Measurements from ENCODE around the gene SRMS.
A peak's percentile ranks its signal among the peaks of the same experiment; 100 is the strongest.

The SRMS gene

GRCh38 chr20:63536997-63537524 is 10.5 kb downstream of the SRMS start, which contains the start of gene PTK6:
Gene PTK6 (minus strand): TSS chr20:63537376. CDS start chr20:63537314, 62 bp downstream.
- H3K9ac ChIP-seq (ENCODE audit: low read length), result no peak within 1 kb of the TSS
- H3K36me3 ChIP-seq (ENCODE audit: control insufficient read depth, low read depth, low read length), result no peaks in the 10 kb centered on the region
- H3K9me3 ChIP-seq (ENCODE audit: control insufficient read depth, low read depth, low read length), result no peaks in the 10 kb centered on the region
- peak within 1 kb of the TSS; percentile 40 for H3K4me3 ChIP-seq (ENCODE audit: low read length)
- H3K27ac ChIP-seq (ENCODE audit: low read length), result no peak within 1 kb of the TSS
- no peaks in the 10 kb centered on the region for H3K4me1 ChIP-seq (ENCODE audit: control insufficient read depth, low read depth, low read length)
- no peaks in the 10 kb centered on the region for H3K27me3 ChIP-seq (ENCODE audit: control insufficient read depth, insufficient read depth, low read length)

DNA sequence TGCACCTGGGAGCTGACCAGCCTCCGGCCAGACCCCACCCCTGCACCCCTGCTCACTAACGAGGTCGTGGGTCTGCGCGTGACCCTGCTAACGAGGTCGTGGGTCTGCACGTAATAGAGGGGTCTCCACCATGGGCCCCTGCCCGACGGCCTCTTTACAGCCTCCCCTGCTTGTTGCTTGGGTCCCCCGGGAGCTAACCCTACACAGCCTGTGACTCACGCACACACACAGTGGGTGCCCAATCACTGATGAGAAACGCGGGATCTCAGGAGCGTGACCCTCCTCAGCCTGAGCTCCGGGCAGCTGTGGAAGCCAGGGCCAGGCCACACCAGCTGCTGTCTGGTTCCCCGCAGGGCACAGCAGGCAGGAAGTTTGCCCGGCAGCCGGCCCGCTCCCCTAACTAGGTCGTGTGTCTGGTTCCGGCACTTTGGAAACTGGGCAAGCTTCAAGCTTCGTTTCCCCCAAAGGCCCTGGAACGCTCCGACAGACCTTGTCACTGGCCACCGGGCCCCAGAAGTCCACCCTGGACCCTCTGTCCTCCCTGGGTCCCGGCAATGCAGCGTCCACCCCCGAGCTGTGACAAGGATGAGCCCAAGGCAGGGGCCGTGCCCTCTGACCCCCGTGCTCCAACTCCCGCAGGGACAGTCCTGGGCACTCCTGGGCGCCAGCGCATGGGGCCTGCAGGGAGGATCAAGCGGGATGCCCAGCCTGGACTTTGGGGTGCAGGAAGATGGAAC is 11.1 kb downstream of the SRMS start:
- H3K36me3 ChIP-seq (ENCODE audit: control insufficient read depth, low read depth, low read length), result no peaks in the 10 kb centered on the region
- H3K9me3 ChIP-seq (ENCODE audit: control insufficient read depth, low read depth, low read length), result no peaks in the 10 kb centered on the region
- H3K27ac ChIP-seq (ENCODE audit: low read length), result no peak overlapping the region
- H3K4me1 ChIP-seq (ENCODE audit: control insufficient read depth, low read depth, low read length), result no peaks in the 10 kb centered on the region
- no peaks in the 10 kb centered on the region for H3K27me3 ChIP-seq (ENCODE audit: control insufficient read depth, insufficient read depth, low read length)
- H3K4me3 ChIP-seq (ENCODE audit: low read length), result no peak overlapping the region
- no peak overlapping the region for H3K9ac ChIP-seq (ENCODE audit: low read length)

GRCh38 chr20:63534831-63535651 is 12.5 kb downstream of the SRMS start:
- no peaks in the 10 kb centered on the region for H3K9me3 ChIP-seq (ENCODE audit: control insufficient read depth, low read depth, low read length)
- no peaks in the 10 kb centered on the region for H3K36me3 ChIP-seq (ENCODE audit: control insufficient read depth, low read depth, low read length)
- H3K27me3 ChIP-seq (ENCODE audit: control insufficient read depth, insufficient read depth, low read length), result no peaks in the 10 kb centered on the region
- H3K27ac ChIP-seq (ENCODE audit: low read length), result no peak overlapping the region
- no peaks in the 10 kb centered on the region for H3K4me1 ChIP-seq (ENCODE audit: control insufficient read depth, low read depth, low read length)
- no peak overlapping the region for H3K9ac ChIP-seq (ENCODE audit: low read length)
- H3K4me3 ChIP-seq (ENCODE audit: low read length), result no peak overlapping the region

- no peak overlapping the region for H3K4me3 ChIP-seq (ENCODE audit: low read length)
Observed at GRCh38 chr20:63534427-63534830, 13.1 kb downstream of the SRMS start.

DNA sequence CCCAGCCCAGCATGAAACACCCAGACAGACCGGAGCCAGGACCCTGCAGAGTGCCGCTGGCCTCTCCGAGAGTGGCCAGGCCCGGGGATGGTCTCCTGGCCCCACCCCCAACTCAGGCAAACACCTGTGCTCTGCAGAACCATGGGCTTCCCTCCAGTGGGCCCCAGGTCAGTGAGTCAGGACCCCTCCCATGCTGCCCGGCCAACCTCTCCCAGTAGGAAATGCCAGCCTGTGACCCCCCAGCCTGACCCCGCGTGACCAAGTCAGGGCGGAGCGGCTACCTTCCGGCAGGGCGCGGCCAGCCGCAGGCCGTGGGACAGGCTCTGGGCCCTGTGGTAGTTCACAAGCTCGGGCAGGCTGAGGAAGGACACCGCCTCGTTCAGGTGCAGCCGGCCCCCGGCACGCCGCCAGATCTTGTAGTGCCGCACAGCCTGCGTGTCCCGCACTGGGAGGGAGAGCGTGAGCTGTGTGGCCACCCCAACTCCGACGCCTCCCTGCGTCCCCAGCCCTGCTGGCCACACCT is 13.6 kb downstream of the SRMS start:
- H3K27ac ChIP-seq (ENCODE audit: low read length), result no peak overlapping the region
- no peak overlapping the region for H3K4me3 ChIP-seq (ENCODE audit: low read length)
- H3K4me1 ChIP-seq (ENCODE audit: control insufficient read depth, low read depth, low read length), result no peaks in the 10 kb centered on the region
- no peak overlapping the region for H3K9ac ChIP-seq (ENCODE audit: low read length)
- H3K9me3 ChIP-seq (ENCODE audit: control insufficient read depth, low read depth, low read length), result no peaks in the 10 kb centered on the region
- no peaks in the 10 kb centered on the region for H3K36me3 ChIP-seq (ENCODE audit: control insufficient read depth, low read depth, low read length)
- no peaks in the 10 kb centered on the region for H3K27me3 ChIP-seq (ENCODE audit: control insufficient read depth, insufficient read depth, low read length)

More at GRCh38 chr20:63534427-63534830, 13.1 kb downstream of the SRMS start:
- Histone ChIP-seq H3K27me3 (ENCODE audit: control insufficient read depth, insufficient read depth, low read length) (no peaks in the 10 kb centered on the region), H3K27ac (ENCODE audit: low read length) (no peak overlapping the region), H3K9me3 (ENCODE audit: control insufficient read depth, low read depth, low read length) (no peaks in the 10 kb centered on the region), H3K4me1 (ENCODE audit: control insufficient read depth, low read depth, low read length) (no peaks in the 10 kb centered on the region), H3K36me3 (ENCODE audit: control insufficient read depth, low read depth, low read length) (no peaks in the 10 kb centered on the region), H3K9ac (ENCODE audit: low read length) (no peak overlapping the region)

GRCh38 chr20:63533388-63533787 is 14.2 kb downstream of the SRMS start:
- H3K27ac ChIP-seq (ENCODE audit: low read length), result no peak overlapping the region
- no peaks in the 10 kb centered on the region for H3K4me1 ChIP-seq (ENCODE audit: control insufficient read depth, low read depth, low read length)
- H3K4me3 ChIP-seq (ENCODE audit: low read length), result no peak overlapping the region
- no peaks in the 10 kb centered on the region for H3K27me3 ChIP-seq (ENCODE audit: control insufficient read depth, insufficient read depth, low read length)
- H3K9ac ChIP-seq (ENCODE audit: low read length), result no peak overlapping the region
- no peaks in the 10 kb centered on the region for H3K36me3 ChIP-seq (ENCODE audit: control insufficient read depth, low read depth, low read length)
- no peaks in the 10 kb centered on the region for H3K9me3 ChIP-seq (ENCODE audit: control insufficient read depth, low read depth, low read length)

DNA sequence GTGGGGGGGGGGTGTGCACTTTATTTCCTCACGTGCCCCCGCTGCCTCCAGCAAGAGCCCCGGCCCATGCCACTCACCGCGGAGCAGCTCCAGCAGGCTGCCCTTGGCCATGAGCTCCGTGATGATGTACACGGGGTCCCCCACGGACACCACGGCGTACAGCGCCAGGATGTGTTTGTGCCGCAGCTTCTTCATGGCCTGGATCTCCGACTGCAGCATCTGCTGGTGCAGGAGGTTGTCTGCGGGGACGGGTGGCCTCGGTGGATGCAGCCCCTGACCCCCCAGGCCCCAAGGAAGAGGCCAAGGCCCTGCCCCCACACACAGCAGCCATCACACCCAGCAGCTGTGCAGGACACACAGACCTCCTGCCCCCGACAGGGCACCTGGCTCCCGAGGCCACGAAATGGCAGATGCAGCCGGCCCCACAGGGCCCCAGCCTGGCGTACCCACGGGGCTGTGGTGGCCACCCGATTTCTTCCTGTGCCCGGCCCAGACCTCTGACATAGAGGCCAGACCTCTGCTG is 15.0 kb downstream of the SRMS start:
- H3K27me3 ChIP-seq (ENCODE audit: control insufficient read depth, insufficient read depth, low read length), result no peaks in the 10 kb centered on the region
- H3K4me3 ChIP-seq (ENCODE audit: low read length), result no peak overlapping the region
- no peaks in the 10 kb centered on the region for H3K36me3 ChIP-seq (ENCODE audit: control insufficient read depth, low read depth, low read length)
- H3K4me1 ChIP-seq (ENCODE audit: control insufficient read depth, low read depth, low read length), result no peaks in the 10 kb centered on the region
- no peaks in the 10 kb centered on the region for H3K9me3 ChIP-seq (ENCODE audit: control insufficient read depth, low read depth, low read length)
- no peak overlapping the region for H3K27ac ChIP-seq (ENCODE audit: low read length)
- H3K9ac ChIP-seq (ENCODE audit: low read length), result no peak overlapping the region

GRCh38 chr20:63531686-63532448 is 15.7 kb downstream of the SRMS start:
- Histone ChIP-seq H3K9ac (ENCODE audit: low read length) (no peak overlapping the region), H3K4me1 (ENCODE audit: control insufficient read depth, low read depth, low read length) (no peaks in the 10 kb centered on the region), H3K27me3 (ENCODE audit: control insufficient read depth, insufficient read depth, low read length) (no peaks in the 10 kb centered on the region), H3K36me3 (ENCODE audit: control insufficient read depth, low read depth, low read length) (no peaks in the 10 kb centered on the region), H3K9me3 (ENCODE audit: control insufficient read depth, low read depth, low read length) (no peaks in the 10 kb centered on the region), H3K4me3 (ENCODE audit: low read length) (no peak overlapping the region), H3K27ac (ENCODE audit: low read length) (no peak overlapping the region)

DNA sequence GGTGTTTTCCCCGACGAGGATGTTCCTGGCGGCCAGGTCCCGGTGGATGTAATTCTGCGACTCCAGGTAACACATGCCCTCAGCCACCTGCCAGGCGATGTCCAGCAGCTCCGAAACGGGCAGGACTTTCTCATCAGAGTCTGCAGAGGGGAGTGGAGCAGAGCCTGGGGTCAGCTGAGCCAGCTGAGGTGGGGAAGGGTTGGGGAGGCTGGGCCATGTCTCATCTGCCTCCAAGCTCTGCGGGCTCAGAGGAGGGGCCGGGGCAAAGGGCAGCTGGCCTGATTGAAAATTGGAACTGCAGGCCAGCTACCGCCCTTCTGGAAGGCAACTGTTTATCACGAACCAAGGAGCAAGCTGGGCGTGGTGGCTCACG is 16.8 kb downstream of the SRMS start:
- Histone ChIP-seq H3K4me3 (ENCODE audit: low read length) (no peak overlapping the region), H3K9ac (ENCODE audit: low read length) (no peak overlapping the region), H3K9me3 (ENCODE audit: control insufficient read depth, low read depth, low read length) (no peaks in the 10 kb centered on the region), H3K36me3 (ENCODE audit: control insufficient read depth, low read depth, low read length) (no peaks in the 10 kb centered on the region), H3K27ac (ENCODE audit: low read length) (no peak overlapping the region), H3K27me3 (ENCODE audit: control insufficient read depth, insufficient read depth, low read length) (no peaks in the 10 kb centered on the region), H3K4me1 (ENCODE audit: control insufficient read depth, low read depth, low read length) (no peaks in the 10 kb centered on the region)

DNA sequence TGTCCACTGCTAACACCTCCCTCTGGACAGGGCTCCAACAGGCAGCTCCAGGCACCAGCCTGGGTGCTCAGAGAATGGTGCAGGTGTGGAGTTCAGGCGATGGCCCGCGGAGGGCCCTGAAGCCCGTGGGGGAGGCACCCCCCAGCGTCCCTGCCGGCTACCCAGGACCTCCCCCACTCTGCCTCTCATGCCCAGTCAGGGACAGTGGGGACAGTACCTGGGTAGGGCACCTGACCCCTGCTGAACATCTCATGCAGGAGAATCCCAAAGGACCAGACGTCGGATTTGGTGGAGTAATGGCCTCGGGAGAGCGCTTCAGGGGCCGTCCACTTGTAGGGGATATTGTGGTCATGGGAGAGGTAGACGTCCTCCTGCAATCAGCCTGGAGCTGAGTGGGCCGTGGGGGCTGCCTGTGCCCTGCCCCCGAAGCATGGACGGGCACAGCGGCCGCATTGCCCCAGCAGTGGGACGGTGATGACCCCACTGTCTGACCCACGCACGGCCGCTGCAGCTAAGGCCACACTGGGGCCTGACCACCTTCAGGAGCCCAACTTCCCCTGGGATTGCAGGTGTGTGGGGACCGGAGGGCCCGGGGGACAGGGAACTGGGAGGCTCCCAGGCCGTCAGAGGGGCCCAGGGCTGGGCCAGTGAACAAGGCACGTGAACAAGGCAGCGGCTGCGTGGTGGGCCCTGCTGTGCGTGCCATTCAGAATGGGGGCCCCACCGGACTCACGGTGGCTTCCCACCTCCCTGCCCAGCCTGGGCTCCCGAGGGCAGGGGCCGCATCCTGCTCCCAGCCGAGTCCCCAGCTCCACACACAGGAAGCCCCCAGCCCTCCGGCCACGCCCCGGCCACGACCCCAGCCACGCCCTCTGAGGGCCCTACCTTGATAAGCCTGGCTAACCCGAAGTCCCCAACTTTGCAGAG is 17.4 kb downstream of the SRMS start:
- no peak overlapping the region for H3K27ac ChIP-seq (ENCODE audit: low read length)
- H3K27me3 ChIP-seq (ENCODE audit: control insufficient read depth, insufficient read depth, low read length), result no peaks in the 10 kb centered on the region
- H3K9me3 ChIP-seq (ENCODE audit: control insufficient read depth, low read depth, low read length), result no peaks in the 10 kb centered on the region
- no peaks in the 10 kb centered on the region for H3K4me1 ChIP-seq (ENCODE audit: control insufficient read depth, low read depth, low read length)
- no peaks in the 10 kb centered on the region for H3K36me3 ChIP-seq (ENCODE audit: control insufficient read depth, low read depth, low read length)
- no peak overlapping the region for H3K9ac ChIP-seq (ENCODE audit: low read length)
- no peak overlapping the region for H3K4me3 ChIP-seq (ENCODE audit: low read length)

Data from iPS-18a (cell line).